GM18526 (cell line): ENCODE data around the gene DNTT.

Experiments
- POLR2A ChIP-seq: IDR thresholded peaks from 3 replicates; pipeline ENCODE4 v1.6.1; 2011; ENCODE audit not compliant: insufficient read length; ENCODE audit errors: extremely low read depth

DNTT gene

GRCh38 chr10:96271016-96271815, 33.0 kb upstream of the DNTT start, which contains the start of gene BLNK:
Gene BLNK (minus strand): TSS chr10:96271569. CDS start chr10:96271398, 171 bp downstream.
- peak; percentile 93 for TF ChIP-seq POLR2A

GRCh38 chr10:96272316-96273280, 31.6 kb upstream of the DNTT start:
- no peak for TF ChIP-seq POLR2A

DNA sequence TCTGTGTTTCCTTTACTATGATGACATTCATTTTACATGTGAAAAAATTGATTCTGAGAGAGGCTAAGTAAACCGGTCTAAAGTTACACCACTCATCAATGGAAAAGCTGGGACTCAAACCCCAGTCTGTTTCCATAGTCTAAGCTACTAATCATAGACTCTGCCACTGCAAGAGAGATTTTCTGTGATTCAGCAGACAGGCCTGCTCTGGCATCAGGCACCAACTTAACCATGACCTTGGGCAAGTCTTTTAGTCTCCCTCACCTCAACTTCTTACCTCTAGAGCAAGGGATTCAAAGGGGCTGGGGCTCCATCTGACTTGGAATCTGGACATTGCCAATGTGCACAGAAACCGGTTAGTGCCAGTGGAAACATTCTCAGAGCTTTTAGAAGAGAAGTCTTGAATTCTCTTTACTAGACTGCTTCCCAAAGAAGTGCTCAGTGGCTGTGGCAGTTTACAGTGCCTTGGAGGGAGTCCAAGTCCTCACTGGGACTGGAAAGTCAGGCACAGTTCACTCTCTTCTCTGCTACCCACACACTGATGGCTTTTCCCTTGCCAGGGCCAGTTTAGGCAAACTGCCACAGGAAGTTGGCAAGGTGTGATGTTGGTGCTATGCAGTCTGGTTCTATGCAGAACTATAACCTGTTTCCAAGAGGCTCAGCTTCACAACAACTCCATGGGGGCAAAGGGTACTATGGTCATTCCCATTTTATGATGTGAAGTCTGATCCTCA, 28.4 kb upstream of the DNTT start:
- no peak for TF ChIP-seq POLR2A

DNA sequence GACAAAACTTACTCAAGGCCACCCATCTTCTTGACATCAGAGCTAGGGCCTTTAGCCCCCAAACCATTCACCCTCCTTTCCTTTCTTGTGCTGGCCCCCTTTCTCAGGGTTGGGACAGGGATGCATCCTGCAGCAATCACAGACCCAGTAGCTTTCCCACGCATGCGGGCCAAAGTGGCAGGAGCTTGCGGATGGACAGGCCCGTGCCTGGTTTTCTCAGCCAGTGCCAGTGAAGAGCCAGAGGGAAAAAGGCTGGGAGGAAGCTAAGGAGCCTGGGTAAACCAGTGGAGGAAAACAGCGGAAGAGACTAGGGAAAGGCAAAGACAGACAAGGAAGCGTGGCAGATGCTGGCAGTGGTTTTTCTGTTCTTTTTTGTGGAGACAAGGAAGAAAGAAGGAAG, 27.8 kb upstream of the DNTT start:
- TF ChIP-seq POLR2A = no peak

DNA sequence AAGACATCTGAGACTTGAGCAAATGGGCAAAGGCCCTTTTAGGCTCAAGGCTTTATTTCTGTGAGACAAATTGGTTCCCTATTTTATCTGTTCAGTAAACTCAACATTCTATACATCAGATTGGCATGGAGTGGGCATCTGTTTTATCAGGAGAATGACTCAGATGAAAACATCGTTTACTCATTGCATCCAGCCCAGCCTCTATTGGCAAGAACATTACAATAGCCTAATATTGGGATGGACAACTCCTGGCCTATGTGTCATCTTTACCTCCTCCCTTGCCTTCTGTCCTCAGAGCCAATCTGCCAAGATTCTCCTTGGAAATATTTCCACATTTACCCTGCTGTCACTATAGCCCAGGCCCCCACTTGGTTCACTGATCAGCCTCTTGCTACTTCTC, 27.4 kb upstream of the DNTT start:
- TF ChIP-seq POLR2A = no peak

DNA sequence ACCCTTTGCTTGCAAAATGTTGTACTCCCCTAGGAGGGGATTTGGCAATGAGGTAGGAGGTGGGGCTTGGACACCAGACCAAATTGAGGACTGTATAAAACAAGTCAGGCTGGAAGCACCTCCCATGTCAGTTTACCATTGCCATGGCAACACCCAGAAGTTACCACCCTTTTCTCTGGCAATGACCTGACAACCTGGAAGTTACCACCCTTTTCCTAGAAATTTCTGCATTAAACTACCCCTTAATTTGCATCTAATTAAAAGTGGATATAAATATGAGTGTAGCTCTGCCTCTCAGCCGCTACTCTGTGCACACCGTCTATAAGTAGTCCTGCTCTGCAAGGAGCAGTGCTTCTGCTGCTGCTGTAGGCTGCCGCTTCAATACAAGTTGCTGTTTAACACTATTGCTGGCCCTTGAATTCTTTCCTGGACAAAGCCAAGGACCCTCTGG, 25.0 kb upstream of the DNTT start:
- no peak for TF ChIP-seq POLR2A

- TF ChIP-seq POLR2A = no peak
Measured at GRCh38 chr10:96280859-96281258, 23.4 kb upstream of the DNTT start.

- no peak for TF ChIP-seq POLR2A
Measured at GRCh38 chr10:96281444-96282029, 22.7 kb upstream of the DNTT start.

GRCh38 chr10:96283351-96283750, 20.9 kb upstream of the DNTT start:
- no peak for TF ChIP-seq POLR2A

DNA sequence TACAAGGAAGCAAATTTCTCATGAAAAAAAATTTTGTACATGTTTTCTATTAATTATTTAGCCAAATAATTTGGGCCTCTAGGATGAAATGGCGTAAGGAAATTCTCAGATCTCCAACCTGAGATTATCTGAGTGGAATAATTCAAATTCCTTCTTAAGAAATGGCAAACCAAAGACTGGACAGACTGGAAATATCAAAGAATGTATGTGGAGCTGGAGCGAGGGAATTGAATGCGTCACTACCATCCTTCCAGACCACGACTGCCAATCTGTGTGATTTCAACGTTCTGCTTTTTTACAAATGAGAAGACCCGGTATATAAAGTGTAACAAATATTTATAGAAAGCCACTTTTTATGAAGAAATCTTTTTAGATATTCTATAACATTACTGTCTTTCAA, 20.5 kb upstream of the DNTT start:
- no peak for TF ChIP-seq POLR2A

- no peak for TF ChIP-seq POLR2A
Measured at GRCh38 chr10:96285331-96285752, 18.9 kb upstream of the DNTT start.

- TF ChIP-seq POLR2A = peak; percentile 49
Measured at GRCh38 chr10:96287392-96288105, 16.7 kb upstream of the DNTT start.

DNA sequence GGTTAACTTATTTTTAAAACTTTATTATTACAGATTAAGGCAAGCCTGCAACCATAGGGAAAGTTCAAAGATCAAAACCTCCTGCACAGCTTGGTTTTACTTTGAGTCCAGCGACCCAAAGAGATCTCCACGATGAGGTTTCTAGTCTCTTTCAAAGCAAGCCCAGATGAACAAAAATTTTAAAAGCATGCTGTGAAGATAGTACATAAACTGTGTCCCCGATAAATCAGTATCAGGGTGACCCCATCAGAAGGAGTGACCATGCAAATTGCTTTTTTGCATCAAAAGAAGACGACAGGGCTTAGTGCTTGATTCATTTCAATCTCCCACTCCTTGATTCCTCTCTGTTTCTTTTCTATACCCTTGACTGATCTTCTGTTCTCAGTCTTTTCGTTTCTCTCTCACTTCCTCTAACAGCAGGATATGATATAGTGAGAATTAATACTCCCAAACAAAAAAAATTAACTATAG, 16.0 kb upstream of the DNTT start:
- TF ChIP-seq POLR2A = no peak
